T1000 (cell line): ENCODE data around the gene PLCZ1.
"Not testable (repeated sequence)": the region's sequence is repeated elsewhere in the genome, so short reads cannot be mapped to it uniquely, and the experiment has no call there.

Experiments
- DNase-seq: peaks from one replicate; lab custom pipeline; 2025; ENCODE audit warnings: mixed read lengths; lab: John Stamatoyannopoulos, UW

PLCZ1 gene

GRCh38 chr12:18737819-18738218 is at the start of gene PLCZ1, which contains the start of gene CAPZA3:
PLCZ1 (minus strand) TSS chr12:18738012; CDS start chr12:18737371, 641 bp downstream.
CAPZA3 (plus strand) TSS chr12:18738119; CDS start chr12:18738269, 150 bp downstream.
- no peak for DNase-seq

GRCh38 chr12:18785465-18785864 is 47.7 kb upstream of the PLCZ1 start:
- DNase-seq: not testable (repeated sequence)

DNA sequence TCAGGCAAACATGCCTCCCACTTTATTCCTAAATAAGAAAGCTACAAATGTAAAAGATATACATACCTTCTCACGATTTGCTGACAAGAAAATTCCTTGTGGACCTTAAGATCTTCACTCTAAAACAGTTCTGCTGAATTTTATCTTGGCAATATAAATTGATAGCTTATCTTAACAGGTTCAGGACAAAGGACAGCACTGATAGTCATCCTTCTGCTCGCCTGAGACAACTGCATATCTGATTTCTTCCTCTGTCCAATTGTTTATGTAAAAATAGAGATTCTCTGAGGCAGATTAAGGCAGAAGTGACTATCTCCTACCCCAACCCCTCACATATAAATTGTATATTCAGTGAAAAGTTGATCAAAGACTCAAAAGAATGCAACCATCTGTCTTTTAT is 45.0 kb upstream of the PLCZ1 start:
- DNase-seq: no peak

DNA sequence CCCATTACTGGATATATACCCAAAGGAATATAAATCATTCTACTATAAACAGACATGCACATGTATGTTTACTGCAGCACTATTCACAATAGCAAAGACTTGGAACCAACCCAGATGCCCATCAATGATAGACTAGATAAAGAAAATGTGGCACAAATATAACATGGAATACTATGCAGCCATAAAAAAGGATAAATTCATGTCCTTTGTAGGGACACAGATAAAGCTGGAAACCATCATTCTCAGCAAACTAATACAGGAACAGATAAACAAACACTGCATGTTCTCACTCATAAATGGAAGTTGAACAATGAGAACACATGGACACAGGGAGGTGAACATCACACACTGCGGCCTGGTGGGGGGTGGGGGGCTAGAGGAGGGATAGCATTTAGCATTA is 28.7 kb upstream of the PLCZ1 start:
- DNase-seq: not testable (repeated sequence)

GRCh38 chr12:18755341-18755740 is 17.5 kb upstream of the PLCZ1 start:
- DNase-seq: no peak

DNA sequence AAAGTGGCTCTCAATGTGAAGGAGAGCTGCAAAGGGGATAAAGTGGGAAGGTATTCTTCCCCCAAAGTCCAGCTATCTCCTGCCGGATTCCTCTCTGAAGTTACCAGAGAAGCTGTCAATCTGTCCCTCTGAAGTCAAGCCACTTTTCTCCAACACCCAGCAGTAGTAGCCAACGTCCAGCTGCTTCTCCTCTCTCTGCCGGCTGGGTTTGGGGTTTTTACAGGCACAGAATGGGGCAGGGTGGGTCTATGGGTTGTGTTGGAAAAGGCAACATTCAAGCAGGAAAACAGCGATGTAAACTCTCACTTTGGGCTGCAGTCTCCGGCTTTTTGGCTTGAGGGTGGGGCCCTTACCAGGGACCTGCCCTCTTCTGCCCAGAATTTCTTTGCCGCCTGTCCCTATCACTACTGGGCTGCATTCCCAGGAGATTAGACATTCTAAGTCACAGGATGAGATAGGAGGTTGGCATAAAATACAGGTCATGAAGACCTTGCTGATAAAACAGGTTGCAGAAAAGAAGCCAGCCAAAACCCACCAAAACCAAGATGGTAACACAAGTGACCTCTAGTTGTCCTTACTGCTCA is 16.4 kb upstream of the PLCZ1 start:
- no peak for DNase-seq

DNA sequence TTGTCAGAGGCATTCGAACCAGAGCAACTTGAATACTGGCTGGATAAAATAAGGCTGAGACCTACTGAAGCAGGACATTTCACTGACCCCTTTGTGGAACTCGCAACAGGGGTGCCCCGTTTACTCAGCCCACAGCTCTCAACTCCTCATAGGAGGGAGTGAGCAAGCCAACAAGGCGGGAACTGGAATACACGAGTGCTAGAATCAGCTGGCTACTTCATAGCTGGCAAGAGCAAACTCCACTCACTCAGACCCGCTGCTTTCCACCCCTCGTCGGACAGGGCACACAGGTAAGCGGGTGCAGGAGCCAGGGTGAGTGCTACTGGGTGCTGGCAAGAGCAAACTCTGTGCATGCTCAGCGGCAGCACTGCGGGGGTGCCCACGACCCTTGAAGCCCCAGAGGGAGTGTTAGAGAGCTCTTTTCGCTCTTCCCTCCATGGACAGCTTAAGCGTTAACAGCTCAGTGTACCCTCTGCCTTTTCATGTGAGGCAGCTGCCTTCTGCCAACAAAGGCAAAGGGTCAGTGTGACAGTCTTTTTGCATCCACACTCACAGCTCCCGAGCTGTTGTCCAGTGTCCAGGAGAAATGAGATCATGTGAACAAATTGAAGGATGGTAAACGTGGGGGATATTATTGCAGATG is 15.8 kb upstream of the PLCZ1 start:
- no peak for DNase-seq

DNA sequence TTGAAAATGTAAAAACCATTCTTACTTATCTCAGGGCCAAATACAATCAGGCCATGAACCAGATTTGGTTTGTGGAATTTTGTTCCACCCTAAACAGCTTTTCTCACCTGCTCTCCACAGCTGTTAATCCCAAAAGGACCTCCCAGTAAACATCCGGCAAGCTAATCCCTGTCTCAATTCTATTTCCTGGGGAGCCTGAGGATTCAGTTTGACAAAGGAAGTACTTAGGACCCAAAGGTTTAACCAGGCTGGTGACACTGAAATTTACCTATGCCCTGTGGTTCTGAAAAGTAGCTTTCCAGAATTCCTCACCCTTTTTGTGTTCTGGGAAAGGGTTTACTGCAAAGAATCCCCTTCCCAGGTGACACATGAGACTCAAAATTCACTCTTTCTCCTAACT is 15.1 kb upstream of the PLCZ1 start:
- no peak for DNase-seq

GRCh38 chr12:18752280-18752920 is 14.6 kb upstream of the PLCZ1 start:
- peak; percentile 68 for DNase-seq

DNA sequence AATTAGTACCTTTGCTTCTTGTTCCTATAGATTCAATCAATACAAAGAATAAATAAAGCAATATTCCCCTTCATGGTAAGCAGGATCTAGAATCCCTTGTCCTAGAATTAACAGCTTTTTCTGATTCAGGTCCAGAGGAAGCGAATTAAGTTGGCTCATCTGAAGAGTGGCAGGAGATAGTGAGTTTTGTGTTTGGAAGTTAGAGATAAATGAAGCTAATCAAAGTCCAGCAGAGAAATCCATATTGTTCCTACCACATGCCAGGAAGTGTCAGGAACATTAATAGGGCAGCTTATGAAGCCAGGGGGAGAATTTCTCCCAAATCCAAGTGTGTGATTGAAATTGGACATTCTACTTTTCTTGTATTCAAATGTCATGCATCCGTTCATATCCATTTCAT is 14.1 kb upstream of the PLCZ1 start:
- DNase-seq: no peak

DNA sequence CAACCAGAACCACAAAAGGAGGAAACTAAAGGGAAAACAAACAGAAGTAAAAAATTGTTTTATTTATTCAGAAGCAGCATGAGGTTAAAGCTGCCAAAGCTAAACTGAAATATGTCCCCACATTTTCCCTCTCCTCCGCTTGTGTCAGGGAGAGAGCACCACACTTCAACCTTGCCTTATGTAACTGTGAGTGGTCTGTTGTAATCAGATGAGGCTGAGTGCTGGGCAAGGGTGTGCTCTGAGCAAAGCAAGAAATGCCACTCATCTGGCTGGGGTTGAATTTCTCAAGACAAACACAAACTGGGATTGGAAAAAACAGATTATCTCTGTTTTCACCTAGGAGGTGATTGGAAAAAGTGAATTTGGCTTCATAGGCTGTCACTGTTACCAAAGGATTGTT is 12.3 kb upstream of the PLCZ1 start:
- no peak for DNase-seq

GRCh38 chr12:18749386-18749957 is 11.7 kb upstream of the PLCZ1 start:
- no peak for DNase-seq

GRCh38 chr12:18747895-18748294 is 10.1 kb upstream of the PLCZ1 start:
- no peak for DNase-seq

GRCh38 chr12:18731156-18731555 is 6.7 kb downstream of the PLCZ1 start:
- no peak for DNase-seq

DNA sequence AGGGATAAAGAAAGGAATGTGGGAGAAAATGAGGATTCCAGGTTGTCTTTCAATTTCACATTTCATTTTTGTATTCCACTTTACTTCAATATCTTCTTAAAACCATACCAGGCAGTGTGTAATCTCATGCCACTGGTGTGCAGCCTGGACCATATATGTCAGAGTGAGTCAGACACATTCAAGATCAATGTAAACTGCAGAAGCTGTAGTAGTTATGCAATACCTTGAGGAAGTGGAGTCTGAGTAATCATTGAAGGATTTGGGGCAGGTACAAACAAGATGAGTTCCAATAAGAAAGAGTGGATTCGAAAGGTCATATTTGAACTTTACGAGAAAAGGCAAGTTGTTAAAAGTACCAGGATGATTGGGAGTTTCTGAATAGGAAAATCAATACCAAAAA is 14.1 kb downstream of the PLCZ1 start:
- DNase-seq: no peak

- DNase-seq: no peak
Observed at GRCh38 chr12:18721452-18721851, 16.4 kb downstream of the PLCZ1 start.

- DNase-seq: no peak
Observed at GRCh38 chr12:18720690-18721089, 17.1 kb downstream of the PLCZ1 start.

DNA sequence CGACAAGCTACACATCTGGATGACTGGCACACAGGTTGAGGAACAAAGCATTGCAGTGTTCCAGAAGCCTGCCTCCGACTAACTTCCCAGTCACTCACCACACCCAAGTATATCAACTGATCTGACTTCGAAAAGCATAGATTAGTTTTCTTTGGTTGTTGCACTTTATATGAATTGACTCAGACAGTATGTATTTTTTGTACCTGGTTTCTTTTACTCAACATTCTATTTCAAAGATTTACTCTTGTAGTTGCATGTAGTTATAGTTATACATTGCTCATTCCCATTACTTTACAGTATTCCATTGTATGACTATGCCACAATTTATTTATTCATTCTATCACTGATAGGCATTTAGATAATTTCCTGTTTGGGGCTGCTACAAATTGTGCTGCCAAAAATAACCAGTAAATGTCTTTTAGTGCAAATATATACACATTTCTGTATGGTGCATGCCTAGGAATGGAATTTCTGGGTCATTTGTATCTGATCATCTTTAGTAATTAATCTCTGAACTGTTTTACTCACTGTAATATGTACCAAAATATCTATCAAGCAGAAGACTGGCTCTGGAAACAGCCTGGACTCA is 17.8 kb downstream of the PLCZ1 start:
- no peak for DNase-seq

- no peak for DNase-seq
Observed at GRCh38 chr12:18718462-18718861, 19.4 kb downstream of the PLCZ1 start.

GRCh38 chr12:18716236-18716635 is 21.6 kb downstream of the PLCZ1 start:
- DNase-seq: no peak

GRCh38 chr12:18706798-18707197 is 31.0 kb downstream of the PLCZ1 start:
- no peak for DNase-seq

DNA sequence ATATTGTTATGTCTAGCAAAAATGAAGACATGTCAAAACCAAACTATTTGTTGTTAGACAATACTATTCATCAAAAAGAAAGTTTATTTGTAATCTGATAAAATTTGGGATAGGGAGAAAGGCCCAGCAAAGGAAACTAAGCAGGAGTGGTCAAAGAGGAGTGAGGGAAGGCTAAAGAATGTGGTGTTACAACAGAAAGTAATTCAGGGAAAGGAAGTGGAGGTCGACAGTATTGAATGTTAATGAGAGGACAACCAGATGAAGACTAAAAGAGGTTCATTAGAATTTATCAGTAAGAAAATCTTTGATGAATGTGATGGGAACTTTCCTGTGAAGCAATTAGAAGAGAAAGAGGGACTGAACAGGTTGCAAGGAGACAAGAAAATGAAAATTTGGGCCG is 33.9 kb downstream of the PLCZ1 start:
- no peak for DNase-seq

DNA sequence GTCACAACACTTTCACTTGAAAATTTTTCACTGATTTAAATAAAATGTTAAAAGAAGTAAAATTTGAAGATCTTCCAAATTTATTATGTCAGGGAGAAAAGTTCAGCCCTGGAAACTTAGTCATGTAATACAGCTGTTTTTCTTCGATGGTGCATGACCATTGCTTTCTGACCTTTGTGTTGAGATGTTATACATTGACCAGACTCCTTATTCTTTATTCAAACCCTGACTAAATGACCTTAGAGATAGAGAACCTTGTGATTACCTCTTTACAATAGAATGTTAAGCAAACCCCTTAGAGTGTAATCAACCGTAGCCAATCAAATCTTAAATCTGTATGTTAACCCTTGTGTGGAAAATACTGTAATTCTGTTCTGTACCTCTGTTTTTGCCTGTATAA is 34.5 kb downstream of the PLCZ1 start:
- DNase-seq: no peak
